Vagina (tissue), 2 donors: Measurements from ENCODE around the gene HGD.

Source experiments
- CTCF ChIP-seq, 3 experiments: fragments of 450-650 bp in 2 of 3; fragments of 200-600 bp in 1 of 3; sonication (generic) in 1 of 3; IDR thresholded peaks; one replicate each; pipeline ENCODE4 v1.5.1; 2017 to 2019; ENCODE audit warnings: antibody characterized with exemption in 3 of 3, mild to moderate bottlenecking in 2 of 3, moderate library complexity in 2 of 3
- POLR2A ChIP-seq, 2 donors: fragments of 450-650 bp; IDR thresholded peaks; one replicate each; pipeline ENCODE4 v1.6.1; 2017; ENCODE audit warnings: antibody characterized with exemption in 2 of 2, mild to moderate bottlenecking in 2 of 2, moderate library complexity in 2 of 2

DNA sequence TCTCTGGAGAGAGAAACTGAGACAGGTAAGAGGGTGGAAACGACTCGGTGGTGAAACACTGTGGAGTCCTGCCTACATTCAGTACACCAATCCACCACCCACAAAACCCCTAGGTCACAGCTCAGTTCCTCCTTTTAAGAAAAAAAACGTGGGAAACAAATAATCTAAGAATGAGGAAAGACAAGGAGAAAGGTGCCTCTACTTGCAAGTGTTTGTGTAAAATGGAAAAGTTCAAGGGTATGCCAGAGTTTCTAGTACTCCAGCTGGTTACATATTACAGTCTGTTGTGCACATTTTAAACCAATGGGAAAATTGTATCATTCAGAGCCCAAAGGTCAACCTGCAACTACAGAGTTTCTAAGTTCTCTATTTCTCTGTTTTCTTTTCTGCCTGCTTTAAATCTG, 32.2 kb downstream of the HGD start:
- TF ChIP-seq CTCF (IDR thresholded peaks at IDR 0.05) (no peak), POLR2A (IDR thresholded peaks at IDR 0.05) (no peak)
